Uterus (tissue), 4 donors: ENCODE data around the gene ELOVL1. TPM values are rescaled to one million over a fixed set of nuclear protein-coding genes. Genes with fewer than 3 reads are reported as not detected.

Experiments used
- DNase-seq, 2 donors: peaks; one replicate each; pipeline ENCODE4 v3.0.0-alpha.2; 2019 to 2020
- H3K27ac ChIP-seq, 2 donors: fragments of 200-600 bp; sonication (generic); 1 replicate in 1 of 2; 2 replicates in 1 of 2; pipeline ENCODE4 v1.5.1; 2016 to 2018
- H3K27me3 ChIP-seq, 2 donors: fragments of 200-600 bp; sonication (generic); one replicate each; pipeline ENCODE4 v1.5.1; 2018 to 2019; ENCODE audit warnings: control low read depth in 1 of 2
- H3K36me3 ChIP-seq, 2 donors: fragments of 200-600 bp; sonication (generic); one replicate each; pipeline ENCODE4 v1.5.1; 2019; ENCODE audit warnings: control low read depth in 1 of 2
- H3K4me1 ChIP-seq, 2 donors: fragments of 200-600 bp; sonication (generic); one replicate each; pipeline ENCODE4 v1.5.1; 2018 to 2019; ENCODE audit warnings: control low read depth in 1 of 2
- H3K4me3 ChIP-seq, 2 donors: fragments of 200-600 bp; sonication (generic); 1 replicate in 1 of 2; 2 replicates in 1 of 2; pipeline ENCODE4 v1.5.1; 2018 to 2019; ENCODE audit warnings: mild to moderate bottlenecking in 1 of 2
- H3K9me3 ChIP-seq, 2 donors: fragments of 200-600 bp; sonication (generic); one replicate each; pipeline ENCODE4 v1.5.1; 2019; ENCODE audit warnings: control low read depth in 1 of 2
- CTCF ChIP-seq, 4 experiments: fragments of 200-600 bp in 2 of 4; fragments of 450-650 bp in 2 of 4; sonication (generic) in 2 of 4; IDR thresholded peaks; one replicate each; pipeline ENCODE4 v1.5.1; 2016 to 2019; ENCODE audit warnings: antibody characterized with exemption in 4 of 4, mild to moderate bottlenecking in 2 of 4, moderate library complexity in 1 of 4
- POLR2A ChIP-seq, 2 donors: fragments of 450-650 bp; IDR thresholded peaks; one replicate each; pipeline ENCODE4 v1.6.1; 2016; ENCODE audit warnings: antibody characterized with exemption in 2 of 2, mild to moderate bottlenecking in 1 of 2, moderate library complexity in 1 of 2
- intact Hi-C: fragments of 100-400 bp; cut with DNase I; formaldehyde crosslinking; loops from one replicate; pipeline ENCODE4 v1.15.1; 2023; ENCODE audit warnings: low total_unique reads
- total RNA-seq, 4 donors: library from RNA; depleted of rRNA in 3 of 4; stranded (reverse); fragments of >200 nt in 3 of 4; gene quantifications; one replicate each; pipeline versions ENCODE4 v1.1.0 to v1.2.4, GENCODE V29; 2014 to 2023
- donor health status: DM: yes; HTN: yes; CAD: no.

Gene ELOVL1
- total RNA-seq, 4 donors from 2014 or later, result 7.9 to 62.8 (median 34.9) TPM

GRCh38 chr1:43398227-43398626 is 30.4 kb upstream of the ELOVL1 start:
- Histone ChIP-seq H3K36me3 (no peaks in the 10 kb centered on the region), H3K27ac (no peak overlapping the region), H3K27me3 (no peaks in the 10 kb centered on the region), H3K9me3 (no peaks in the 10 kb centered on the region), H3K4me1 (no peaks in the 10 kb centered on the region), H3K4me3 (no peak overlapping the region)
- TF ChIP-seq POLR2A (IDR thresholded peaks at IDR 0.05), result no peak
- TF ChIP-seq CTCF (IDR thresholded peaks at IDR 0.05), result no peak
- intact Hi-C loops, result no loop called here
- no peak for DNase-seq

GRCh38 chr1:43396059-43396458 is 28.2 kb upstream of the ELOVL1 start:
- Histone ChIP-seq H3K4me3 (no peak overlapping the region), H3K36me3 (no peaks in the 10 kb centered on the region), H3K27me3 (no peaks in the 10 kb centered on the region), H3K9me3 (no peaks in the 10 kb centered on the region), H3K4me1 (peaks cover 0 to 2% of the 10 kb centered on the region in 2 donors), H3K27ac (no peak overlapping the region)
- intact Hi-C loops, result no loop called here
- no peak for TF ChIP-seq POLR2A (IDR thresholded peaks at IDR 0.05)
- no peak for TF ChIP-seq CTCF (IDR thresholded peaks at IDR 0.05)
- DNase-seq, result no peak

- DNase-seq, result no peak
- Histone ChIP-seq H3K27ac (no peak overlapping the region), H3K27me3 (no peaks in the 10 kb centered on the region), H3K4me3 (no peak overlapping the region), H3K4me1 (peaks cover 0 to 7% of the 10 kb centered on the region in 2 donors), H3K36me3 (no peaks in the 10 kb centered on the region), H3K9me3 (no peaks in the 10 kb centered on the region)
- intact Hi-C loops, result no loop called here
- no peak for TF ChIP-seq POLR2A (IDR thresholded peaks at IDR 0.05)
- TF ChIP-seq CTCF (IDR thresholded peaks at IDR 0.05), result no peak
These were observed 27.7 kb upstream of the ELOVL1 start for GRCh38 chr1:43395523-43395922.

GRCh38 chr1:43392702-43393101 is 24.9 kb upstream of the ELOVL1 start:
- no peak for TF ChIP-seq POLR2A (IDR thresholded peaks at IDR 0.05)
- TF ChIP-seq CTCF (IDR thresholded peaks at IDR 0.05), result no peak
- H3K4me3 ChIP-seq, result no peak overlapping the region
- intact Hi-C loops, result no loop called here
- no peaks in the 10 kb centered on the region for H3K9me3 ChIP-seq
- no peaks in the 10 kb centered on the region for H3K36me3 ChIP-seq
- no peak overlapping the region for H3K27ac ChIP-seq
- peaks cover 0 to 17% of the 10 kb centered on the region in 2 donors for H3K4me1 ChIP-seq
- no peaks in the 10 kb centered on the region for H3K27me3 ChIP-seq
- no peak for DNase-seq

GRCh38 chr1:43389326-43390313 is 21.8 kb upstream of the ELOVL1 start, which contains the start of the genes MED8 and SZT2:
TSS of gene MED8 (minus strand) at chr1:43389800. CDS start at chr1:43389764, 36 bp downstream.
TSS of gene SZT2 (plus strand) at chr1:43389899. CDS start at chr1:43389969, 70 bp downstream.
- Histone ChIP-seq H3K4me3 (peak within 1 kb of the TSS; percentile 74 to 80), H3K36me3 (no peaks in the 10 kb centered on the region), H3K9me3 (no peaks in the 10 kb centered on the region), H3K27ac (peak within 1 kb of the TSS; percentile 74 to 86), H3K27me3 (no peaks in the 10 kb centered on the region), H3K4me1 (peaks cover 0 to 17% of the 10 kb centered on the region in 2 donors)
- TF ChIP-seq CTCF (IDR thresholded peaks at IDR 0.05) (no peak), POLR2A (IDR thresholded peaks at IDR 0.05) (peak; percentile 40 to 72)
- peak; percentile 96 for DNase-seq
- intact Hi-C loops, result no loop called here
